Neural progenitor cell (in vitro differentiated cells): ENCODE measurements around the gene SMTNL1. TPM values are rescaled to one million over a fixed set of nuclear protein-coding genes. Genes with fewer than 3 reads are reported as not detected.
A peak's percentile ranks its signal among the peaks of the same experiment; 100 is the strongest.

Experiments
- DNase-seq: peaks from one replicate; pipeline ENCODE4 v3.0.0-alpha.2; 2016; ENCODE audit warnings: low spot score
- H2AFZ ChIP-seq: fragments of 200-600 bp; sonication (generic); replicated peaks from 2 replicates; pipeline ENCODE4 v1.6.1; 2016; ENCODE audit warnings: antibody characterized with exemption
- H3F3A ChIP-seq: fragments of 200-600 bp; sonication (generic); 2 replicates; pipeline ENCODE4 v1.6.1; 2016; ENCODE audit warnings: antibody characterized with exemption, low read depth
- H3K27ac ChIP-seq: fragments of 200-600 bp; sonication (generic); 2 replicates; pipeline ENCODE4 v1.5.1; 2016; ENCODE audit warnings: mild to moderate bottlenecking
- H3K27me3 ChIP-seq: fragments of 200-600 bp; sonication (generic); 2 replicates; pipeline ENCODE4 v1.6.1; 2016; ENCODE audit warnings: mild to moderate bottlenecking, moderate library complexity
- H3K36me3 ChIP-seq: fragments of 200-600 bp; sonication (generic); 2 replicates; pipeline ENCODE4 v1.5.1; 2016
- H3K4me1 ChIP-seq: fragments of 200-600 bp; sonication (generic); 2 replicates; pipeline ENCODE4 v1.6.1; 2016; ENCODE audit warnings: mixed run types
- H3K4me2 ChIP-seq: fragments of 200-600 bp; sonication (generic); 2 replicates; pipeline ENCODE4 v1.6.1; 2016
- H3K4me3 ChIP-seq: fragments of 200-600 bp; sonication (generic); 2 replicates; pipeline ENCODE4 v1.5.1; 2016
- H3K79me2 ChIP-seq: fragments of 200-600 bp; sonication (generic); 2 replicates; pipeline ENCODE4 v1.6.1; 2016; ENCODE audit warnings: low read depth
- H3K9ac ChIP-seq: fragments of 200-600 bp; sonication (generic); 2 replicates; pipeline ENCODE4 v1.6.1; 2016
- H3K9me3 ChIP-seq: fragments of 200-600 bp; sonication (generic); 2 replicates; pipeline ENCODE4 v1.5.1; 2016; ENCODE audit warnings: low read depth
- H4K20me1 ChIP-seq: fragments of 200-600 bp; sonication (generic); 2 replicates; pipeline ENCODE4 v1.6.1; 2016; ENCODE audit warnings: low read depth
- H3K27ac Mint-ChIP-seq: 3 replicates; pipeline ENCODE4 v1.8.0; 2021; ENCODE audit warnings: mixed read lengths
- H3K27me3 Mint-ChIP-seq: 2 replicates; pipeline ENCODE4 v1.8.0; 2022; ENCODE audit warnings: low read depth, mild to moderate bottlenecking, inconsistent platforms, moderate library complexity, mixed read lengths; ENCODE audit not compliant: insufficient read depth
- H3K36me3 Mint-ChIP-seq: 3 replicates; pipeline ENCODE4 v1.8.0; 2021; ENCODE audit warnings: mixed read lengths
- H3K4me1 Mint-ChIP-seq: 3 replicates; pipeline ENCODE4 v1.8.0; 2021; ENCODE audit warnings: mixed read lengths
- H3K4me3 Mint-ChIP-seq: 3 replicates; pipeline ENCODE4 v1.8.0; 2021; ENCODE audit warnings: mild to moderate bottlenecking, moderate library complexity, mixed read lengths
- H3K9me3 Mint-ChIP-seq: 3 replicates; pipeline ENCODE4 v1.8.0; 2020; ENCODE audit warnings: mixed read lengths
- CTCF ChIP-seq: fragments of 200-600 bp; sonication (generic); IDR thresholded peaks from 2 replicates; pipeline ENCODE4 v1.5.1; 2017; ENCODE audit warnings: antibody characterized with exemption, mild to moderate bottlenecking
- EZH2 ChIP-seq: fragments of 200-600 bp; sonication (generic); IDR thresholded peaks from 2 replicates; pipeline ENCODE4 v1.6.1; 2017; ENCODE audit warnings: antibody characterized with exemption, mild to moderate bottlenecking, moderate library complexity
- EZH2phosphoT487 ChIP-seq: fragments of 200-600 bp; sonication (generic); IDR thresholded peaks from 2 replicates; pipeline ENCODE4 v1.6.1; 2017; ENCODE audit warnings: antibody characterized with exemption
- total RNA-seq: library from RNA; depleted of rRNA; stranded (reverse); fragments of >200 nt; gene quantifications from 2 replicates; pipeline ENCODE4 v1.2.3, GENCODE V29; 2015; ENCODE audit warnings: low replicate concordance

The SMTNL1 gene
- total RNA-seq, 1 donor from 2014 or later: not detected

GRCh38 chr11:57547854-57548377 is 10.5 kb downstream of the SMTNL1 start:
- Histone ChIP-seq H4K20me1 (no peaks in the 10 kb centered on the region), H3F3A (no peaks in the 10 kb centered on the region), H3K9me3 (no peaks in the 10 kb centered on the region), H3K79me2 (no peaks in the 10 kb centered on the region), H3K36me3 (no peaks in the 10 kb centered on the region), H3K4me3 (no peak overlapping the region), H3K4me2 (no peak overlapping the region), H3K27ac (peak overlapping the region; percentile 21), H3K27me3 (no peaks in the 10 kb centered on the region), H3K9ac (no peak overlapping the region), H2AFZ (no peak overlapping the region), H3K4me1 (peaks cover 3% of the 10 kb centered on the region)
- peaks cover 11% of the 10 kb centered on the region for H3K36me3 Mint-ChIP-seq
- no peak overlapping the region for H3K4me3 Mint-ChIP-seq
- H3K9me3 Mint-ChIP-seq: no peaks in the 10 kb centered on the region
- no peak for DNase-seq
- peaks cover 4% of the 10 kb centered on the region for H3K27me3 Mint-ChIP-seq
- peaks cover 10% of the 10 kb centered on the region for H3K4me1 Mint-ChIP-seq
- no peak overlapping the region for H3K27ac Mint-ChIP-seq
- TF ChIP-seq EZH2: no peak
- no peak for TF ChIP-seq CTCF
- no peak for TF ChIP-seq EZH2phosphoT487

GRCh38 chr11:57549983-57550382 is 12.6 kb downstream of the SMTNL1 start:
- H3K4me2 ChIP-seq: no peak overlapping the region
- Mint-ChIP-seq H3K4me1 (peaks cover 7% of the 10 kb centered on the region), H3K27ac (no peak overlapping the region), H3K9me3 (no peaks in the 10 kb centered on the region), H3K4me3 (peak overlapping the region; percentile 55), H3K27me3 (peaks cover 4% of the 10 kb centered on the region), H3K36me3 (peaks cover 19% of the 10 kb centered on the region)
- H3K4me1 ChIP-seq: no peaks in the 10 kb centered on the region
- no peaks in the 10 kb centered on the region for H4K20me1 ChIP-seq
- H3K79me2 ChIP-seq: no peaks in the 10 kb centered on the region
- no peak overlapping the region for H2AFZ ChIP-seq
- H3K9ac ChIP-seq: no peak overlapping the region
- TF ChIP-seq CTCF: no peak
- TF ChIP-seq EZH2: no peak
- TF ChIP-seq EZH2phosphoT487: no peak
- no peaks in the 10 kb centered on the region for H3K9me3 ChIP-seq
- no peaks in the 10 kb centered on the region for H3K36me3 ChIP-seq
- no peaks in the 10 kb centered on the region for H3K27me3 ChIP-seq
- no peaks in the 10 kb centered on the region for H3F3A ChIP-seq
- DNase-seq: no peak
- no peak overlapping the region for H3K4me3 ChIP-seq
- no peak overlapping the region for H3K27ac ChIP-seq

- Histone ChIP-seq H3K79me2 (no peaks in the 10 kb centered on the region), H4K20me1 (no peaks in the 10 kb centered on the region), H2AFZ (no peak overlapping the region), H3F3A (no peaks in the 10 kb centered on the region), H3K27me3 (no peaks in the 10 kb centered on the region), H3K36me3 (no peaks in the 10 kb centered on the region), H3K27ac (no peak overlapping the region), H3K9me3 (no peaks in the 10 kb centered on the region), H3K4me2 (no peak overlapping the region), H3K4me3 (no peak overlapping the region), H3K9ac (no peak overlapping the region), H3K4me1 (no peaks in the 10 kb centered on the region)
- TF ChIP-seq EZH2 (no peak), EZH2phosphoT487 (no peak), CTCF (no peak)
- Mint-ChIP-seq H3K9me3 (no peaks in the 10 kb centered on the region), H3K4me3 (no peak overlapping the region), H3K27me3 (peaks cover 4% of the 10 kb centered on the region), H3K4me1 (peaks cover 7% of the 10 kb centered on the region), H3K27ac (no peak overlapping the region), H3K36me3 (peaks cover 22% of the 10 kb centered on the region)
- DNase-seq: no peak
Observed at GRCh38 chr11:57551941-57552340, 14.5 kb downstream of the SMTNL1 start.
